Chondrocyte (in vitro differentiated cells): Measurements from ENCODE around the gene UBE3A. TPM values are rescaled to one million over a fixed set of nuclear protein-coding genes. Genes with fewer than 3 reads are reported as not detected.
"Not testable (repeated sequence)": the region's sequence is repeated elsewhere in the genome, so short reads cannot be mapped to it uniquely, and the experiment has no call there.

ENCODE experiments used
- DNase-seq: peaks from one replicate; pipeline ENCODE4 v3.0.0; 2021; ENCODE audit warnings: mixed read lengths, low spot score
- H3K27ac Mint-ChIP-seq: one replicate; pipeline ENCODE4 v1.8.0; 2021; ENCODE audit warnings: mild to moderate bottlenecking, moderate library complexity, mixed read lengths; ENCODE audit not compliant: unreplicated experiment
- H3K27me3 Mint-ChIP-seq: 2 replicates; pipeline ENCODE4 v1.8.0; 2021; ENCODE audit warnings: low read depth, mixed read lengths
- H3K36me3 Mint-ChIP-seq: 2 replicates; pipeline ENCODE4 v1.8.0; 2021; ENCODE audit warnings: low read depth, mixed read lengths
- H3K4me1 Mint-ChIP-seq: 2 replicates; pipeline ENCODE4 v1.8.0; 2021; ENCODE audit warnings: low read depth, mild to moderate bottlenecking, mixed read lengths
- H3K4me3 Mint-ChIP-seq: one replicate; pipeline ENCODE4 v1.8.0; 2021; ENCODE audit warnings: mild to moderate bottlenecking, moderate library complexity, mixed read lengths; ENCODE audit not compliant: unreplicated experiment
- H3K9me3 Mint-ChIP-seq: 2 replicates; pipeline ENCODE4 v1.8.0; 2021; ENCODE audit warnings: low read depth, mixed read lengths
- CTCF ChIP-seq: fragments of 200-600 bp; sonication (generic); IDR thresholded peaks from 2 replicates; pipeline ENCODE4 v1.5.0; 2021; ENCODE audit warnings: antibody characterized with exemption, mild to moderate bottlenecking, moderate library complexity
- total RNA-seq: library from RNA; stranded (reverse); gene quantifications from 3 replicates; pipeline ENCODE4 v1.2.1, GENCODE V29; 2021

The UBE3A gene
- total RNA-seq, 1 donor from 2014 or later = 75.9 TPM

GRCh38 chr15:25415217-25415616 is 23.6 kb downstream of the UBE3A start:
- no peak overlapping the region for H3K27ac Mint-ChIP-seq
- TF ChIP-seq CTCF = no peak
- H3K4me3 Mint-ChIP-seq = no peak overlapping the region
- no peak for DNase-seq
- H3K9me3 Mint-ChIP-seq = peaks cover 9% of the 10 kb centered on the region
- H3K27me3 Mint-ChIP-seq = no peaks in the 10 kb centered on the region
- H3K36me3 Mint-ChIP-seq = peaks cover 4% of the 10 kb centered on the region
- peaks cover 47% of the 10 kb centered on the region for H3K4me1 Mint-ChIP-seq

- no peaks in the 10 kb centered on the region for H3K36me3 Mint-ChIP-seq
- no peaks in the 10 kb centered on the region for H3K27me3 Mint-ChIP-seq
- H3K9me3 Mint-ChIP-seq = no peaks in the 10 kb centered on the region
- H3K4me3 Mint-ChIP-seq = no peak overlapping the region
- no peak for TF ChIP-seq CTCF
- H3K4me1 Mint-ChIP-seq = peaks cover 48% of the 10 kb centered on the region
- no peak overlapping the region for H3K27ac Mint-ChIP-seq
- no peak for DNase-seq
Observed at GRCh38 chr15:25410649-25411048, 28.2 kb downstream of the UBE3A start.

- not testable (repeated sequence) for H3K27ac Mint-ChIP-seq, H3K4me3 Mint-ChIP-seq, H3K9me3 Mint-ChIP-seq, H3K36me3 Mint-ChIP-seq, DNase-seq, H3K27me3 Mint-ChIP-seq
- peaks cover 44% of the 10 kb centered on the region for H3K4me1 Mint-ChIP-seq
Observed at GRCh38 chr15:25409731-25410130, 29.1 kb downstream of the UBE3A start.

GRCh38 chr15:25408929-25409328 is 29.9 kb downstream of the UBE3A start:
- Mint-ChIP-seq H3K36me3 (peaks cover 3% of the 10 kb centered on the region), H3K27ac (no peak overlapping the region), H3K27me3 (no peaks in the 10 kb centered on the region), H3K4me1 (peaks cover 41% of the 10 kb centered on the region), H3K9me3 (no peaks in the 10 kb centered on the region), H3K4me3 (no peak overlapping the region)
- no peak for DNase-seq
- no peak for TF ChIP-seq CTCF

- Mint-ChIP-seq H3K27ac (no peak overlapping the region), H3K36me3 (peaks cover 3% of the 10 kb centered on the region), H3K27me3 (no peaks in the 10 kb centered on the region), H3K4me1 (peaks cover 36% of the 10 kb centered on the region), H3K4me3 (no peak overlapping the region), H3K9me3 (no peaks in the 10 kb centered on the region)
- no peak for TF ChIP-seq CTCF
- DNase-seq = no peak
Observed at GRCh38 chr15:25408428-25408827, 30.4 kb downstream of the UBE3A start.

GRCh38 chr15:25407950-25408349 is 30.9 kb downstream of the UBE3A start:
- TF ChIP-seq CTCF = no peak
- Mint-ChIP-seq H3K4me1 (peaks cover 31% of the 10 kb centered on the region), H3K36me3 (peaks cover 5% of the 10 kb centered on the region), H3K9me3 (no peaks in the 10 kb centered on the region), H3K27me3 (no peaks in the 10 kb centered on the region), H3K4me3 (no peak overlapping the region), H3K27ac (no peak overlapping the region)
- no peak for DNase-seq
